EH (cell line): Measurements from ENCODE around the gene YWHAH.
"Not testable (repeated sequence)": the region's sequence is repeated elsewhere in the genome, so short reads cannot be mapped to it uniquely, and the experiment has no call there.

Experiments
- DNase-seq: peaks from one replicate; pipeline ENCODE4 v3.0.0-alpha.2; 2015; ENCODE audit warnings: low read depth

Gene YWHAH

DNA sequence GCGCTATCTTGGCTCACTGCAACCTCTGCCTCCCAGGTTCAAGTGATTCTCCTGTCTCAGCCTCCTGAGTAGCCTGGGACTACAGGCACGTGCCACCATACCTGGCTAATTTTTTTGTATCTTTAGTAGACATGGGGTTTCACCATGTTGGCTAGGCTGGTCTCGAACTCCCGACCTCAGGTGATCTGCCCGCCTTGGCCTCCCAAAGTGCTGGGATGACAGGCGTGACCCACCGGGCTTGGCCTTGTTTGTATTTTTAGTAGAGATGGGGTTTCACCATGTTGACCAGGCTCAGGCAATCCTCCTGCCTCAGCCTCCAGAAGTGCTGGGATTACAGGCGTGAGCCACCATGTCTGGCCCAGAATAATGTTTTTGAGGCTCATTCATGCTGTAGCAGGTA is 37.6 kb downstream of the YWHAH start:
- DNase-seq = not testable (repeated sequence)

DNA sequence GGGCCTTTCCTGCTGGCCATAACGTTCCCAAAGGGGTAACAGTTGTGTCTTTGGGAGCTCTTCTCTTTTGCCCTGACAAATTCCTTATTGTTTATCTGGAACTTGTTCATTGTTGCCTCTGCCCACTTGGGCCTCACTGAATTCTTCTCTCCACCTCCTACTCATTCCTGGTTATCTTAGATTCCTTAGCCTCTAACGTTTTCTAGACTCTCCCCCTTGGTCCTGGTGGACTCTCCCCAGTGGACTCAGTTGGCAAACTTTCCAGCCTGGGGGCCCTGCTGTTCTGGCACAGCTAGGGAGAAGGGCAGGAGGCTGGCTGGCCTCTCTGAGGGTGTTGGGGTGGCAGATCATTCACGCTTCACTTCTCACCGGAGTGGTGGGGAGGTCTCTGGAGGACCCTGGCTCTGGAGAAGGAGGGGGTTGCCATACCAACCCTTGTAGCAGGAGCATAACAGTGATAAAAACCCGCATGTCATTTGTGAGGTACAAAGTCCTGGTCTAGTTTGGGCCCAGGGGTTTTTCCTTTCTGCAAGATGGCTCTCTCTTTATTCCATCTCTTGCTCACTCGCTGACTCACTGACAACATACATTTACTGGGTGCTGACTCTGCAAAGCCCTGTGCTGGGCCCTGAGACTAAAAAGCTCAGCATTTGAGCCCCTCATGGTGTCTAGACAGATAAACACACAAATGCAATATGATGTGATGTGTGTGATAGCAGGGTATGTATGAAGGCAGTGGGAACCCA is 39.7 kb downstream of the YWHAH start:
- DNase-seq = no peak

DNA sequence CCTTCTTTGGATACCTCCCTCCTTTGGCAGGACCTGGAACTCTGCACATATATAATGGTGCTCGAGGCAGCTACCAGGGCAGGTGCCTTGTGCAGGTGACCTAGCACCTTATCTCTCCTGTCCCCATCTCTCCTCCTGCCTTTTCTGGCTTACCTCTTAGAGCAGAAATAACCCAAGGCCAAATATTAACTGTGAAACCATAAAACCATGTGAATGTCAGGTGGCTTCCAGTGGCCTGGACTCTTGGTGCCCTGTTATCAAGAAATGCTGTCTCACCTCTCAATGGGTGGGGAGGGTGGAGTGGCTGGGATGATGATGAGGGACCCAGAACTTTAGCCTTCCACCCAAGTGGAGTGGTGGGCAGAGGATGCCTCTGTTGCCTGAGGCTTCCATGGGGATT is 42.9 kb downstream of the YWHAH start:
- DNase-seq = no peak

DNA sequence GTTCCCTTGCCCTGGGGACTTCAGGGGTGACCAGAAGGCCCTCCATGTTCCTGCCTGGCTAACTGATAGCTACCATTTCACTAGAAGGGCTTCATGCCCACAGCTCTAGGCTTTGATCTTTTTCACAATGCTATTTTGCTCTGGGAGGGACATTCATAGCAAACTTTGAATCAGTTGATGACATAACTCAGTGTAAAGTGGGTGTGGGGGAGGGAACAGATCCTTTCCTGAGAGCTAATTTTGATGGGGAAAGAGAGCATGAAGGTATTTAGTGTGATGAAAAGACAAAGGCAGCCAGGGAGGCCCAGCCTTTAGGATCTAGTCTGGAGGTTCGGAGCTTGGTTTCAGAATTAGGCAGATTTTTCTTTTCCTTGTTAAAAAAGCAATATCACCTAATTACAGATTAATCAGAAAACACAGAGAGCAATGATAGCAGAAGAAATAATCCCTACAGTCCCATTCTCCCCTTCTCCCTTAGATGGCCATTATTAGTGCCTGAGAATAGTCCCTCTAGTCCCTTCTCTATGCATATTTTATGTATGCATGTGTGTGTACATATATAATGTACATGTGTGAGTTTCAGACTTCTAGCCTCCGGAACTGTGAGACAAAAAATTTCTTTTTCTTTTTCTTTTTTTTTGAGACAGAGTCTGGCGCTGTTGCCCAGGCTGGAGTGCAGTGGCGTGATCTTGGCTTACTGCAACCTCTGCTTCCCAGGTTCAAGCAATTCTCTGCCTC is 46.9 kb downstream of the YWHAH start:
- no peak for DNase-seq

DNA sequence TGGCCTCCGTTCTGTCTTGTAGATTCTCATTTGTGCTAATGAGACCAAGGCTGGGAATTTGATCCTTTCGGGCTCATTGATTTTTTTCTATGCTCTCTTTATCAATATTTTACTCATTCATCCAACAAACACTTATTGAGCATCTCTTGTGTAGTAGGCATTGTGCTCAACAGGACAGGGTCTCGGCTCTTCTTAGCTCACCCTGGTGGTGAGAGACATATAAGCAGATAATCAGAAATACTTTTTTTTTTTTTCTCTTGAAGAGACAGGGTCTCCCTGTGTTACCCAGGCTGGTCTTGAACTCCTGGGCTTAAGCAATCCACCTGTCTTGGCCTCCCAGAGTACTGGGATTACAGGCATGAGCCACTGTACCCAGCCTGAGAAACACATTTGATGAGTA is 50.7 kb downstream of the YWHAH start:
- no peak for DNase-seq

DNA sequence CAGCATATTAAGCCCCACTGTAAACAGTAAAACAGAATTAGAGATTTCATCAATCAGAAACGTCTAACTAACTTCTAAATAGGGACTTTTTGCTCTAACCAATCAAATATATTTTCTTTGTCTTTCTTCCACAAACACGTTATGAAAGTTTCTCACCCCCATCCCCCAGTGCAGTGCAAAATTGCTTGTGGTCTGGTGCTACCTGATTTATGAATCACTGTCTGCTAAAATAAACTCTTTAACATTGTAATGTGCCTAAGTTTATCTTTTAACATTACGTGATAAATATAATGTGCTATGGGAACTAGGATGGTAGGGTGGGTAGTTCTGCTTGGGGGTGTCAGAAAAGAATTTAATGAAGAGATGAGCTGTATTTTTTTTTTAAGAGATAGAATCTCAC is 51.5 kb downstream of the YWHAH start:
- no peak for DNase-seq

DNA sequence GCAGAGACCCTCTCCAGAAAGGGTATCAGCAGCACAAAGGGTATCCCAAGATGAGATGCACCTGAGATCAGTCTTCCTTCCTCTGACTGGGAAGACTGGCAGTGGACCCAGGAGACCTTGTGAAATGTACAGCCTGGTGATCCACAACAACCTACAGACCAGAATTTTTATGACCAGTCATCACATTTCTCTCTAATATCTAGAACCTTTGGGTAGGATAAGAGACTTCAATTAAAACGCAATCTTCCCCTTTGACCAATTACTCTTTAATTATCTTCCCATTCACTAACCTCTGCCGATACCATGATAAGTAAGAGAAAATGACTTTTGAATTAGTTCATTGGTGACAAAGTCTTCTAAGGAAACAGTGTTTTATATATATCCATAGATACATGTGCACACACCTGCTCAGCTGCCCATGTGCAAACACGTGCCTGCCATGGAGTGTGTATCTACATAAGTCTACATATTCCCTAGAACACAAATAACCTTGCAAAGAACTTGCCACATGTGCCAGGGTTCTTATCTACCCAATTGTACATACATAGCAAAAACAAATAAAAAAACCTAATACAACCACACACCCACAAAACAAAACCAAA is 54.5 kb downstream of the YWHAH start:
- no peak for DNase-seq

DNA sequence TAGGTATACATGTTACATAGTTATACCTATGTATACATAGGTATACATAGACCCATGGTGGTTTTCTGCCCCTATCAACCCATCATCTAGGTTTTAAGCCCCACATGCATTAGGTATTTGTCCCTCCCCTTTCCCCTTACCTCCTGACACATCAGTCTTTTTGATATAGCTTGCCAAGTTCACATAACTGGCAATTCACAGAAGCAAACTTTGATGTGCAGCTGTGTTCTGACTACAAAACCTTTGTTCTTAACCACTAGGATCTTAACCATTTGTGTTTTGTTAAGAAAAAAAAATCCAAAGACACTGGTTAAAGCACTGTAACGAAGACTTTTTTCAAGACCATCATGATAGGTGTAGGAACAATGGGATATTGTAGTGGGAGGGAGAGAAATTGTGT is 55.8 kb downstream of the YWHAH start:
- no peak for DNase-seq

DNA sequence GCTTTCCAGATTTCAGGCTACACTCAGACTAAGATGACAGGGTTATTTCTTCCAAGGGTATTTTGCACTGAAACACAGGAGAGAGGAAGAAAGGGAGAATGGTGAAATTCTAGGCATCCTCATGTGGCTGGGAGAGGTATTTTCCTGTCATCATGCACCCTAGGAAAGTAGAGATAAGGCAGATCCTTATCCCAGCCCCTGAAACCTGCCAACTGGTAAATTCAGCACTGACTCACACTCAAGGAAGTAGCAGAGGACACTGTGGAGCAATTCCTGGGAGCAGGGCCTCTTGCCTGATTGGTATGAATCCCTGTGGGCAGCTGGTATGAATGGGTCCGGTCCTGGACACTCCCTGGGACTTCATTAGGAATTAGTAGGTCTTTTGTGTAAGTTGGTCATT is 61.1 kb downstream of the YWHAH start:
- peak; percentile 51 for DNase-seq
